ENCODE data around the gene BABAM2.

Gene BABAM2

DNA sequence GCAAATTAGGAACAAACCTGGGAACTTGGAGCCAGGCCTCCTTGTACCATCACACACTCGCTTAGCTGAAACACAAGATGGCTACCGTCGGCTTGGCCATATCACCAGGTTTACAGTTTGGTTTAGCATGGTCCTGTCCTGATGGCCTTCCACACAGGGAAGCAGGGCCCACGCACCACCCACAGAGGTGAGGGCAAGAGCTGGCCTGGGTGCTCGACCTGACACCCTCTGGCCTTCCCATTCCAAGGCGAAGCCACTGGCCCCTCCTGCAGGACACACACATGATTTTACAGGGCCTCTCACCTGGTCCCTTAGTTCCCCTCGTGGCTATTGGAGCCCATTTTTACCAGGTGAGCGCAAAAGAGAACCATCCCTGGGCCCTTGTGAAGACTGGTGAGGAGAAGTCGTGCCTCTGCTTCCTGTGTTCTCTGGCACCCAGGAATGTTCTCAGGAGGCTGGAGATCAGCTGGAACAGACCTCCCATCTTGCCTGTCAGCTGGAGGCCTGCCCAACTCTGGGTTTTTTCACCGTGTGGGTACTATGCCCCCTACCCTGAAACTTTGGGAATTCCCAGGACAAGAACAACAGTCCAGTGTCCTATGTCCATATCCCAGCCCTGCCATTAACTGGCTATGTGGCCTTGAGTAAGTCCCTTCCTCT lies 449.1 kb downstream of the BABAM2 start:
- no peak for DNase-seq

DNA sequence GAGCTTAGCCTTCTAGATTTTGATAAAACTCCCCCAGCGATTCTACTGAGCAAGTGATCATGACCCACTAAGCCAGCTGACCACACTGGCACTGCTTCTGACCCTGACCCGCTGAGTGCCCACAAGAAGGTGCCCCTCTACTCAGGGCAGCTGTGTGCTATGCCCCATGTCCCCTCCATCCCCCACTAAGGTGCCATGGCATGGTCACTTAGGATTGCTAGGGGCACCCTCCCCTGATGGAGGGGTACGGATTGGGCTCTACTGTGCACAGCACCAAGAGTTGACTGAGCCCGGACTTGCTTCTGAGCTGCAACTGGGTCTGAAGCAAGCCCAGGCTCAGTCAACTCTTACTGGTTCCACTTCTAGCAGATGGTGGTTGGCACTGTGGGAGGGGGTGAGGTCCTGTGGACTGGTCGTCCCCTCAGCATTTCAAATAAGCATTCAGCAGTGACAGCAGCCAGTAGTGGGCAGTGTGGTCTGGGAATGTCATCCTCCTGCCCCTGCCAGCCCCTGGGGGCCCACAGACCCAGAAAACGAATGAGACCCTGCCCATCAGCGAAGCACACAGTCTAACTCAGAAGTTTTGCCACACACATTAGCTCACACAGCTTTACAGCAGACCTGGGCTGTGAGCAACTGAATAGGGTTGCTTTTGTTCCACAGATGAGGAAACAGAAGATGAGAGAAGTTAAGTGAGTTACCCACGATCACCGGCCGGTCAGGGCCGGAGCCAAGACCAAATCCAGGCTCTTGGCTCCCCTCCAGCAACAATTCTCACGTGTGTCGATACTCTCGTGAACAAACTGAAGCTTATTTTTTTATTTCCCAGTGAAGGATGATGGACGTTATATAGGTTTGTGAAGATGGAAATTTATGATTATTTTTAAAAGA lies 450.0 kb downstream of the BABAM2 start:
- no peak for DNase-seq

DNA sequence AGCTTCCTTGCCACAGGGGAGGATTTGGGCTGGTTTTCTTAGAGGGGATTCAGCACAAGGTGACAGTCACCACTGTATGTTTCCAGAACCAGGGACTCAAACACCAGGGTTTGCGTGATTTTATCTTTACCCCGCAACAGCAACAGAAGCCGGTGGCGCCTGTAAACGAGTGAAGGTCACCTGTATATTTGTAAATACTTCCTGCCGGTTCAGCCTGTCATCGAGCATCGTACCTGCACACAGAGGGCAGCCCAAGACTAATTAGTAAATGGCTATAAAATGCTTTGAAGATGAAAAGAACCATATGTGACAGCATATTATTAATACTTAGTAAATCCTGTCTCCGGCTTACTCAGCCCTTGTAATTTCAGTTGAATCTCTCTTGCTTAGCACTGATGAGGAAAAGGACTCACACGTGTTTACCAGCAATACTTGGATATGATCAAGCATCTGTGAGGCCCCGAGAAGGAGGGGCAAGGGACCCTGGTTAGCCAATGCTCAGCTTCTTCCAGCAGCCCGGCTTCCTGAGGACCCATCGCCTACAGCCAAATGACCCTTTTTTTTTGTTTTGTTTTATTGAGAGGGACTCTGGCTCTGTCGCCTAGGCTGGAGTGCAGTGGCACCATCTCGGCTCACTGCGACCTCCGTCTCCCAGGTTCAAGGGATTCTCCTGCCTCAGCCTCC lies 450.8 kb downstream of the BABAM2 start:
- DNase-seq = no peak

DNA sequence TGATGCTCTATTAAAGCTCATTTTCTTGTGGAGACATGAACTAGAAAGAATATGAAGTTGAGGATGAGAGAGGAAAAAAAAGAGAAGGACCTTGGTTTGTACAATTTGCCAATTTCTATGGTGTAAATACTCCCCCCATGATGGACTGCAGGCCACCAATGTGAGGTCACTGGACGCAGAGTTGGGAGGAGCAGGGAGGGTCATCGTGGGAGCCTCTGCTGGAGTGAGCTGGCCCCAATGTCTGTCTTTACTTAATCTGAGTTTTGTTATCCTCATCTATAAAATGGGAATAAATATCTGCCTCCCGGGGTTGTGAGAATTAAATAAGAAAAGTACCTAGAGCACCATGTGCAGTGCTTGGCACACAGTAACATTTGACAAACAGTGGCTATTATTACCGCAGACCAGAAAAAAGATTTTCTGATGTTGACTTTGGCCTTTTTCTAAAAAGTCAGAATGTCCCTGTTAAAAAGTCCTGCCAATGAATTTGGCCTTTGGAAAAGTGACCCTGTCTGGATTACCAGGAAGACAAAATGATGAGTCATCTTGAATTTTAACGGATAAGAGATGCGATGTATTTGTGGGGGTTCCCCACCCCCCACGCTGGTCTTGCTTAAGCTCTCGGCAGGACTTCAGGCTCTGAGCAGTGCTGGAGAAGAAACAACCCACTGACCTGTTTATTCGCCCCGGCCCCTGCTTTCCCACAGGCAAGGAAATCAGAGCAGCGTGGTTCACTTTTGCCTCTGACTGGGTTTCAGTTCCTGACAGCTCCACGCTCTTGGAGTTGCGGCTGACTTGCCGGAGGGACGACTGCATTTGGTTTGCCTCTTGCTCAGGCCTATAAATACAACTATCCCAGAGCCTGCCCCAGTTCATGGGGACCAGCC lies 451.8 kb downstream of the BABAM2 start:
- no peak for DNase-seq

DNA sequence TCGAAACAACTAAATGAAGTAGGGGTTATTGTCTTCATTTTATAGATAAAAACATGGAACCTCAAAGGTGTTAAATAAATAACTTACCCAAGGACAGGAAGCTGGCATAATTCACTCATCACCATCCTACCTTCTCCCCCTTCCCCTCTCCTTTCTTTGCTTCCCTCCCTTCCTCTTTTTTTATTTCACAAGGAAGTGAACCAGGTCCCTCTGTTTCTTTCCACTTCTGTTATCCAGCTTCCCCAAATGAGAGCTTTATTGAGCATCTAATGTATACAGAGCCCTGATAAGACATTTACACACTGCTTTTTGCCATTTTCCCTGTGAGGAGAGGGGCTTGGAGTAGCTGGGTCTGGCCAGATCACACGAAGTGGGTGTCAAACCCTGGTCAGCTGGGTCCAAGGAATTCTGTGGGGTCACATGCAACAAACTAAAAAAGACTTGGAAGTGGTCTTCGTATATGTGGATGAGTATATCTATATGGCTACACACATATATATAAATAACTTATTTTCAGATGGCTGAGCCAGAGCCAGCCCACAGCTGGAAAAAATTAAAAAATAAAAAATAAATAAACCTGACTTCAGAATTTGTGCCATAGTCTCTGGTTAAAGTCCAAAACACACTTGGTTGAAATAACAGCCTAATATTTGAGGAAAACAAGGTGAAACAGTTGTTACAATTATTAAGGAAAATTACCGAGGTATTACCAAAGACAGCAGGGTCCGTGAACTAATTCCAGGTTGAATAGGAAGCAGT lies 452.8 kb downstream of the BABAM2 start:
- DNase-seq = no peak

DNA sequence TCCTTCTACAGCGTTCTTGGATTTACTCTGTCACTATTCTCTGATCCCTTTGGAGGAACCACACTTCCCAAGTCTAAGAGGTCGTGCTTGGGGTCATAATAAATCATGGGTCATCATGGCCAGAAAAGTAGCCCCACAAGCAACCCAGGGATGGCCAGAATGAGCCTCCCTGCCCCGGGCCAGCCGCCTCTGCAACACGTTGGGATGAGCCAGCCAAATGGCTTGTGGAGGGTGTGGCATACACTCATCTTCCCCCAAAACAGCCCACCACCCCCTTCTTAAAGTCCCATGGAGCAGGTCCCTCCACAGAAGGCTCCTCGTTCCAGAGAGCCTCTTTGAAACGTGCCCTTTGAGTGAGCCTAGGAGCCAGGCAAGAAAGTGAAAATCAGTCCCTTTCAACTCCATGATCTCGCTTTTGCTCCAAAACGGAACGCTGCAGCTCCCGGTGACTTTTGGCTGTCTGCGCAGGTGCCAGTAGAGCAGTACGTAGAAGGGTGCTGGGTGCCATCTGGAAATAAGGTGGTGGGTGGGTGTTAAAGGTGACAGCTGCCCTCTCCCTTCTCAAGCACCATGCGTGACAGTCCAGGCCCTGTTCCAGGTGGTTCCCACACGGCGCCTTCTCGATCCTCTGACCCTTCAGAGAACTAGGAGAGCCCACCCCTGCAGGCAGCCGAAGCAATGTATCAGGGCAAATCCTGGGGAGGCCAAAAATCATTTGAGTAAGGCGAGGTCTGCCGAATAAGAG lies 453.6 kb downstream of the BABAM2 start:
- no peak for DNase-seq

DNA sequence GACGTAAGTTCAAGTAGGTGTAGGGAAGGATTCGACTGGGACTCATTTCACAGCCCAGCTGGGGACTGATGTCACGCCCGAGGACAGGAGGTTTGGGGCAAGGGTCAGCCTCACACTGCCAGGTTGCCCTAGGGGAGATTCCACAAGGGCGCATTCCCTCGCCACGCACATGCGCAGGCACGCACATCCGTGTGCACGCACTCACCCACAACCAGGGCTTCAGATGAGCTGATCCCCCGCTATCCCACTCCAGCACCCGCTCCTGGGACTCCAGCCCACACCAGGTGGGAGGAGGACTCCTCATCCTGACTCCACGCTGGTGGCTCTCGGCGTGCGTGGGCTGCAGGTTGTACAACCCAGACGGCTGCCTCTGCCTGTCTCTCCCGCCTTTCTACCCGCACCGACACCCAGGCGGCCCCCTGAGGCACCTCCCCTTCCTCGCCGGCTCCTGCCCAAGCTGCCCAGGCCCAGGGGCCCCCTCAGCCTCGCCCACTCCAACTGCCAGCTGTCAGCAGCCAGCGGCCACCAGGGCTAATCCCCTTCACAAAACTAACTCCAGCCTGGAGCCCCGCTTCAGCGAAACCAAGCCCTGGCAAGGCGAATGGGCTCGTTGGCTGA lies 454.3 kb downstream of the BABAM2 start:
- no peak for DNase-seq

DNA sequence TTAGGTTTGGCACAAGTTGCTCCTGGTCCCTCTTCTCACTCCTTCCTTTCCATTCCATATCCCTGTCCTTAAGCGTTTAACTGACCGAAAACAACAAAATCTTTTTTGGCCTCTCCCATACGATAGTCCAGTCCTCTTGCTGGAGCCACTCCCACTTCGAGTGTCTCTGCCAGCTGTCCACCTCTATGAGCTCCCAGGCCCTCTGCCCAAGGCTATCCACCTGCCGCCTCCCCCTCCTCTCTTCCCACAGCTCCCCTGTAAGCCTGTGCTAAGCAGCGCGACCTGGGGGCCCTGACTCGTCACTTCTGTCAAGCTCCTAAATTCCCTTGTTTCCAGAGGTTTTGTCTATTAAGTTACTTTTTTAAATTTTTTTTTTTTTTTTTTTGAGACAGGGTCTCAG lies 455.1 kb downstream of the BABAM2 start:
- no peak for DNase-seq

DNA sequence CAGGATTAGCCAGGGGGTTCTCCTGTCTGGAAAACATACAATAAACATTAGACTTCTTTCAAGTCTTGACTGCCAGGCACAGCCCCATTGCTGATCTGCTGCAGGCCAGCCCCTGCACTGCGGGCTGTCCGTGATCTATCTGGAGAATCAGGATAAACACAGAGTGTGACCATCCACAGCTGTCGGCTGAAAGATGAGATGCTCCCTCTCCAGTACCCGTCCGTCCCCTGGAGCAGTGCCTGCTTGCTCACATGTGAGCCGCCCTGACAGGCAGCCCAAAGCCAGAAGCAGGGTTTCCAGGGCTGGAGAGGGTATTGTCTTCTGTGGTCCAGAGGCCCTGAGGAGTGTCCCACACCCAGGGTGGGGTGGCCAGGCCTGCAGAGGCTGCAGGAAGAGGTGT lies 456.1 kb downstream of the BABAM2 start:
- DNase-seq = no peak

DNA sequence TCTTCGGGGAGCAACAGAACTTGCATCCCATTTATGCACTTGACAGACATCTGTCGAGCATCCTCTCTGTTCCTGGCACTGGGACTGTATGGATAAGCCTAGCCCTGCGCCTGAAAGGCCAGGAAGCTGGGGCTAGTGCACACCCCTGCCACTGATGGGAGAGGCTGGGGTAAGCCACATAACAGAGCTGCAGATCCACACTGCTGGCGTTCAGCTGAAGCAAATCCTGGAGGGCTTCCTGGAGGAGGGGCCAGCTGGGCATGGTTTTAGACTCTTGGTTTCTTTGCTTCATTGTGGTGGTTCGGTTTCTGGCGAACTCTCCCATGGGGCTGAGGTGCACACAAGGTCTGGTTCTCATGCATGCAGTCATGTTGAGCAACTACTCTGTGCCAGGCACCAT lies 456.7 kb downstream of the BABAM2 start:
- no peak for DNase-seq

DNA sequence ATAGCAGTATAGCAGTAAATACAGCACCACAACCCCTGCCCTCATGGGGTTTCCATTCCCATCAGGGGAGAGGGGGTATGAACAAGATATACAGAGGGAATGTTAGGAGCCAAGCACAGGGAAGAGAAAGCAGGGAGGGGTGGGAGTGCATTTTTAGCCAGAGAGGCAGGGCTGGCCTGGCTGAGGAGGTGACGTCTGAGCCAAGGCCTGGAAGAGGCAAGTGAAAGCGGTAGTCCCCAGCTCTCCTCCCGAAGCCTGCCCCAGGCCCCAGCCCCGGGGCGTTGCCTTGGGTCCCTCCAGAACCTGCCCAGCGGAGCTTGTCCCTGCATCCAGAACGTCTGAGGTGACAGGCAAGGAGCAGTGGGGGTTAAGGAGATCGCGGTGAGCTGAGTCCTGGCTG lies 457.1 kb downstream of the BABAM2 start:
- DNase-seq = no peak

DNA sequence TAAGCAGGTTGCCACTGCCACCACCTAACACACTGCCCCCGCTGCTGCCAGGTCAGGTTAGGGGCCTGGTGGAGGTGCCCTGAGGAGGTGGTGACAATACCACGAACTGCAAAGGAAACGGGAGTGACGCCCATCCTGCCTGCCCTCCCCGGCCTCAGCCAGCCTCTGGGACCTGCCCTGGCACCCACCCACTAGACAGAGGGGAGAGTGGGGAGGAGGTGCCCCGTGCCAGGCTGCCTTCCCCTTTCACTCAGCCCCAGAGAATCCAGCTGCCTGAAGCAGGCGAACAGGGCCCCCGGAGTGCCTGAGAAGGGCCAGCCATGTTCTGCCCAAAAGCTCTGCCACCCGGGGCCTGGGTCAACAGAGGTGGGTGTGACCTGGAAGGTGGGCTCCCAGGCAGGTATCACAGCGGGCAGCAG lies 457.6 kb downstream of the BABAM2 start:
- peak; percentile 26 for DNase-seq

DNA sequence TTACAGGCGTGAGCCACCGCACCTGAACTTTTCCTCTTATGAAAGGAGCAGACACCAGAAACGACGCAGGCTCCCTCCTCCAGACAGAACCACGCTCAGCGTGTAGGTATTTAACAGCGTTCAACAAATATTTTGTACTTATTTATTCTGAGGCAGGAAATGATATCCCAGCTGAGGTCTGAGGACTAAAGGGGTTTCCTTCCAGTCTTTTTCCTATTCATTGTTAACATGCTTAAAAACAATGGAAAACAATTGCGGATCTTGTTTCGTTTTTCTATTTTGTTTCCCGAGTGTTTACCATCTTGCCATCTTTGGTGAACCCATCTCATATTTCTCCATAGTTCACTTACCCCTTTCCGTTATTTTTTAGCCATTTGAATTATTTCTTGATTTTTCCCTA lies 458.4 kb downstream of the BABAM2 start:
- no peak for DNase-seq

DNA sequence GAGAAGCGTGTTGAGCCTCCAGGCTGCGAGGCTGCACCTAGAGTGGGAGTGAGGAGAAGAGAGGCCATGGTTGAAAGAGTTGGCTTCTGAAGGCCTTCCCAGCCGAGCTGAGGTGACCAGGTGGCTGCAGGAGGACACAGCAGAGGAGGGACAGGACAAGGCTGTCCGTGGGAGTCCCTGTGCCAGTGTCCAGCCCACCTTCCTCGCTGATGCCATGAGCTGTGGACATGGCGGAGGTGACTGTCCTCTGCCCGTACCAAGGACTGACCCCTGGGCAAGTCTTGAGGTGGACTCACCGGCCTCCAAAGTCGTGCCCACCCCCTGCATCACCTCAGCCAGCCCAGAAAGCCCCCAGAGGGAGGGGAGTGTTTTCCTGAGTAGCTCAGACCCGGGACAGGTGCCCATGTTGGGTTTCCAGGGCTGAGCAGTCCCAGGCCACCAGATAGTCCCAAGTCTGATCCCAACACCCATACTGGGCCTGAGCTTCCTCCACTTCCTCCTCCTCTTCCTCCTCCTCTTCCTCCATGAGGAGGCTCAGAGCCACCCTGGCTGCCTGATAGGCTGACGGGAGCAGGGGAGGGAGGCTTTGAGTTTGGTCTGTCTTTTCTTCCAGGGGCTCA lies 459.1 kb downstream of the BABAM2 start:
- DNase-seq = no peak

DNA sequence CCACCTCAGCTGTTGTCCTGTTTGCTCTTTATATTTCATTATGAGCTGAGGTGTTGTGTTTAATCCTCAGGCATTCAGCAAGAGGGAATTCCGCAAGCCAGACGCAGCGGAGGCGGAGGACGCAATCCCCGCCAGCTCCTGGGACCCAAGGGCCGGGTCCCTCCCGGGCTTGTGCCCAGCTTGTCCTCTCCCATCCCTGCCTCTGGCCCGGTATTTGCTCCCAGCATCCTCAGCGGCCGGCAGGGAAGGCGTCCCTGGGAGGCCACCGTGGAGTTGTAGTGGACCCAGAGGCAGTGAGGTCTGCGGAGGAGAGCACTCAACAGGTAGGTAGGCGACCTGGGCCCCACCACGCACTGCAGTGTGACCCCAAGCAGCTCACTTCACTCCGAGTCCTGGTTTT lies 459.7 kb downstream of the BABAM2 start:
- no peak for DNase-seq

DNA sequence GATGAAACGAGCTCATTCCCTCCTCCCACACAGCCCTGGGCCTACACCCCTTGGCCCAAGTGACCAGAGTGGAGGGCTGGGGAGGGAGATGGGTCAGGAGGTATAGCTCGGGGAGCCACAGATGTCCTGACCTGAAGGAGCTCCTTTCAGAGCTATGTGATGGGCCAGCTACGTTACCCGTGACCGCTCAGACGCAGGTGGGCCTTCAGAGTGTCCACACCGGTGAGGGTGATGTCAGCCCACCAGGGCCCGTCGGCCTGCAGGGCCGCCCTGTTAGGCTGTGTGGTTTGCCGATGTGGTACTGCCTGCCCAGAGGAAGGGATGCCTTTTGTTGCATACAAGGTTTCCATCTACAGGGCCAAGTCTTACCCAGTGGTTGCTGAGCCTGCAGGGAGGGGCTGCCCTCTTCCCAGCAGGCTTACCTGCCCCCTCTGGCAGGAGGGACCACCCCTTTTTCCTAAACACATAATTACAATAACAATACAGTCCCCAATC lies 460.3 kb downstream of the BABAM2 start:
- DNase-seq = no peak

DNA sequence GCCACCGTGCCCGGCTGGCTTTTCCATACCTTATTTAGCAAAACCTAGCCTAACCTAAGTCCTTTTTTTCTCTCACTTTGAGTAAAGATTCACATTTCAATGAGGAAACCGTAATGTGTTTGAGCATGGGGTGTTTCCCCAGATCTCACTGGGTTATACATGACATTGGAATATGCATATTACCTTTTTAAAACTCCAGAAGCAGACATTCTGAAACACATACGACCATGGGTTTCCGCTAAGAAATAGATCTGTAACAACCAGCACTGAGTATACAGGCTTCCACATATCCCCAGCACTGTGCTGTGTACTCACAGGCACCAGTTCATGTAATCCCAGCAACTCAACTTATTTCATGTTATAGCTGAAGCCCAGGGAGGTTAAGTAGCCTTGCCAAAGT lies 461.1 kb downstream of the BABAM2 start:
- no peak for DNase-seq

DNA sequence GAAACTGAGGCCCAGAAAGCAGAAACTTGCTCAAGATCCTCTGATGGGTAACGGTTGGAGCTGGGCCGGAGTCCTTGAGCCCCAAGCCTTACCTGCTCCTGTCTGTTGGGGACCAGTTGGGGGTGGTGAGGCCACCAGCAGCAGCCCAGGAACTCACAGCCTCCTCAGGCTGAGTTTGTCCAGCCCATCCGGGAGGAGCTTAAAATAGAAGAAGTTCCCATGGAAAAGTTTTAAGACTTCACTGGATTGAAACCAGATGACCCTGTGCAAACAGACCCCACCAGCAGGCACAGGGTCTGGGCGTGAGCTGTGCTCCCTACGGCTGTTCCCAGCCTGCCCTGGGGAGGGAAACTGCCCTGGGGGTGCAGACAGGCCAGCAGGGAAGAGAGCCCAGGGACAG lies 461.6 kb downstream of the BABAM2 start:
- no peak for DNase-seq

DNA sequence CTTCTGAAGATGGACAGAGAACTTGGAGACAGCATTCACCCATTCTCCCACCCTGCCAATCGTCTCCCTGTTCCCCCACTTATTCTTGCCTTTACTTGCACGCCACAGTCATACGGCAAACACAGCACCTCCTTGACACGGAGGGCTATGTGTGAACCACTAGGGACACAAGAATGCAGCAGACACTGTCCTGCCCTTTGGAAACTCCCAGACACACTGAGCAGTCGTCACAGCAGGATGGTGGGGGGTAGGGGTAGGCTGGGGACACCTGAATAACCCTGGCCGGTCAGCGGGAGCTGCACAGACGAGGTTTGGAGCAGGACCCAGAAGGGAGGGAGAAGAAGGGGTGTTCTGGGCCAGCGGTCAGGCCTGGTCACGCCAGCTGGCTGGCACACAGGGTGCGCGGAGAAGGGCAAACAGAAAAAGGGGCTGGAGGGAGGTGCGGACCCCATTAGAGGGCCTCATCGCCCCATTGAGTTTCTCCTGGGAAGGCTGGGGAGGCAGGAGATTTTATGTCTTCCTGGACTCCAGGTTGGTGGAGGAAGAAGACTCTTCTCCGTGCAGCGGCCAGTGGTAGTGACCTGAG lies 462.2 kb downstream of the BABAM2 start:
- no peak for DNase-seq
